ENCODE data around the gene CEBPG. TPM values are rescaled to one million over a fixed set of nuclear protein-coding genes. Genes with fewer than 3 reads are reported as not detected.

CEBPG gene
- polyA plus RNA-seq, 1 donor from 2014 or later = 67.5 TPM

DNA sequence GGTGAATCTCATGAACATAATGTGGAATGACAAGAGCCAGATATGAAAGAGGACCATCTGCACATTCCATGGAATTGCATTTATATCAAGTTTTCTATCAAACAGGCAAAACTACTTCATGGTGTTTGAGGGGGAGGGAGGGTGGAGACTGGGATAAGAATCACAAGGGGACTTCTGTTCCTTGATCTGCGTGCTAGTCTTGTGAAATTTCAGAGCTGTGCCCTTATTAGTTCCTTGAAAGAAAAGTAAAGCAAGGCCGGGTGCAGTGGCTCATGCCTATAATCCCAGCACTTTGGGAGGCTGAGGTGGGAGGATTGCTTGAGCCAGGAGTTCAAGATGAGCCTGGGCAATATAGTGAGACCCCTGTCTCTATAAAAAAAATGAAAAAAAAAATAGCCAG is 30.2 kb upstream of the CEBPG start:
- TF ChIP-seq POLR2AphosphoS5 (IDR thresholded peaks at IDR 0.05) (no peak), REST (IDR thresholded peaks at IDR 0.05; ENCODE audit: borderline replicate concordance) (no peak), RAD21 (conservative IDR thresholded peaks at IDR 0.05) (no peak), TAF1 (IDR thresholded peaks at IDR 0.05; ENCODE audit: low read depth) (no peak), EZH2 (IDR thresholded peaks at IDR 0.05; ENCODE audit: borderline replicate concordance, insufficient read depth, low read length, poor library complexity, severe bottlenecking) (no peak)
- Histone ChIP-seq H3K27me3 (ENCODE audit: insufficient read depth, low read depth, low read length) (no peaks in the 10 kb centered on the region), H3K4me2 (ENCODE audit: low read length) (no peak overlapping the region), H3K36me3 (ENCODE audit: insufficient read depth, low read length) (no peaks in the 10 kb centered on the region), H3K79me2 (replicated peaks; ENCODE audit: insufficient read depth, low read length) (no peaks in the 10 kb centered on the region), H3K4me3 (ENCODE audit: low read length) (no peak overlapping the region), H3K9me2 (ENCODE audit: insufficient read depth, low read length) (no peaks in the 10 kb centered on the region), H2AFZ (ENCODE audit: low read depth, low read length) (no peak overlapping the region), H3K9ac (ENCODE audit: low read length) (no peak overlapping the region), H3K9me3 (ENCODE audit: low read length) (no peaks in the 10 kb centered on the region), H3F3A (ENCODE audit: insufficient read depth, low read length, poor library complexity, severe bottlenecking) (no peaks in the 10 kb centered on the region), H3K27ac (ENCODE audit: low read length) (no peak overlapping the region), H4K20me1 (ENCODE audit: insufficient read depth) (no peaks in the 10 kb centered on the region)

GRCh38 chr19:33343859-33344572 is 29.5 kb upstream of the CEBPG start:
- Histone ChIP-seq H4K20me1 (ENCODE audit: insufficient read depth) (no peaks in the 10 kb centered on the region), H3F3A (ENCODE audit: insufficient read depth, low read length, poor library complexity, severe bottlenecking) (no peaks in the 10 kb centered on the region), H2AFZ (ENCODE audit: low read depth, low read length) (no peak overlapping the region), H3K4me3 (ENCODE audit: low read length) (peak overlapping the region; percentile 41), H3K36me3 (ENCODE audit: insufficient read depth, low read length) (no peaks in the 10 kb centered on the region), H3K27ac (ENCODE audit: low read length) (peak overlapping the region; percentile 14), H3K4me2 (ENCODE audit: low read length) (peak overlapping the region; percentile 20), H3K9ac (ENCODE audit: low read length) (no peak overlapping the region), H3K9me2 (ENCODE audit: insufficient read depth, low read length) (no peaks in the 10 kb centered on the region), H3K79me2 (replicated peaks; ENCODE audit: insufficient read depth, low read length) (no peaks in the 10 kb centered on the region), H3K9me3 (ENCODE audit: low read length) (no peaks in the 10 kb centered on the region), H3K27me3 (ENCODE audit: insufficient read depth, low read depth, low read length) (no peaks in the 10 kb centered on the region)
- TF ChIP-seq REST (IDR thresholded peaks at IDR 0.05; ENCODE audit: borderline replicate concordance) (peak; percentile 28), SMC3 (conservative IDR thresholded peaks at IDR 0.05; ENCODE audit: poor library complexity) (no peak), EZH2 (IDR thresholded peaks at IDR 0.05; ENCODE audit: borderline replicate concordance, insufficient read depth, low read length, poor library complexity, severe bottlenecking) (no peak)
